ENCODE results near the gene LEP. TPM values are rescaled to one million over a fixed set of nuclear protein-coding genes. Genes with fewer than 3 reads are reported as not detected.

Gene LEP
- total and polyA plus RNA-seq, 2 experiments from 2014 or later = 0.11 to 0.22 TPM

DNA sequence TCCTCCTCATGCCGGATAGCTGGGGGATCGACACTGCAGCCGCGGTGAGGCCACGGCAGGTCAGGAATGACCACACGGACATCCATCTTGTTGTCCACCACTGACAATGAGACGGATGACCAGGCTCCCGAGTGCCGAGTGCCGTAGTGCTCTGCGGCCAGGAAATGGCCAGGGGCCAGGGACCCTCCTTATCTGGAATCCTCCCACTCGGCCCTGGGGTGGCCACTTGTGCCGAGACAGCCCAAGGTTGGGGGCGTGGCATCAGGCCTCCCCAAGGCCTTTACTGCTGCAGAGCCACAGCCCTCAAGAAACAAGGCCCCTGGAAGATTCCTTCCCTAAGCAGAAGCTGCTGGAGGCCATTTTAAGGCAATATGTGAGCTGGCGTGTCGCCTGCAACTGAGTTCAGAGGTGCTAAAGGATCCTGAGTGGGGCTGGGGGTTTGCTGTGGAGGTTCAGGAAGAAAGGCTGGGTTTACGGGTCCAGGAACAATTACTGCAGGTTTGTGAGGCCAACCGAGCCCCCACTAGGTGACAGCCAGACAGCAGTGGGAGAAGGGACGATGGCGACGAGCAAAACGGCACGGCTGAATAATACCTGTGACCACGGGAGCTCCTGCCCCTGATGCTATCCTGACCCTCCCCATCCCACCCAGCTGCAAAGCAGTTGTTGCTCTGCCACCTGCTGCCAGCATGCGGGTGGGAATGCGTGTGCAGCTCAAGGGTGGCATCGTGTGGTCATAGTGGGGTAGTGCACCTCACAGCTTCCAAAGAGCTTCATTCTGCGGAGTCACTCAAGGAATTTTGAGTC, 31.6 kb upstream of the LEP start:
- in situ Hi-C loops (cut with MboI) = loop anchor here (10.0 kb wide), 2 partner anchors 75 to 485 kb away; no protein-coding TSS in a partner anchor
- H4K20me1 ChIP-seq (ENCODE audit: insufficient read depth) = no peaks in the 10 kb centered on the region
- peaks cover 1% of the 10 kb centered on the region; the same call in 1 of the 2 replicates for H3F3A ChIP-seq (ENCODE audit: insufficient read depth)
- H3K4me2 ChIP-seq (ENCODE audit: unreplicated experiment) = no peak overlapping the region
- no peak overlapping the region for H3K27ac ChIP-seq
- H3K9me2 ChIP-seq (ENCODE audit: insufficient read depth) = no peaks in the 10 kb centered on the region
- no peaks in the 10 kb centered on the region for H3K36me3 ChIP-seq (ENCODE audit: low read depth)
- H3K79me2 ChIP-seq (ENCODE audit: insufficient read depth) = no peaks in the 10 kb centered on the region
- H3K9me3 ChIP-seq (ENCODE audit: low read depth) = no peaks in the 10 kb centered on the region
- WGBS, 2 experiments (ENCODE audit: low coverage in 1 of 2, low lambda C conversion rate in 2 of 2, missing lambda C conversion rate in 2 of 2) = 17 to 21% methylated on average over 25 to 28 of the region's 28 CpGs
- H3K27me3 ChIP-seq (replicated peaks; ENCODE audit: insufficient read depth) = peaks cover 7% of the 10 kb centered on the region
- no peak overlapping the region for H3K9ac ChIP-seq
- TF ChIP-seq EZH2 (IDR thresholded peaks at IDR 0.05; ENCODE audit: insufficient read depth, poor library complexity, severe bottlenecking) (no peak), EZH2phosphoT487 (IDR thresholded peaks at IDR 0.05; ENCODE audit: insufficient read depth, low read depth) (no peak)
- DNase-seq = peak; percentile 86
- H3K4me1 ChIP-seq (ENCODE audit: insufficient read depth) = no peaks in the 10 kb centered on the region
- H3K4me3 ChIP-seq = no peak overlapping the region
- H2AFZ ChIP-seq = no peak overlapping the region

- Histone ChIP-seq H3K4me3 (no peak overlapping the region), H2AFZ (no peak overlapping the region), H3K27me3 (replicated peaks; ENCODE audit: insufficient read depth) (peaks cover 7% of the 10 kb centered on the region), H4K20me1 (ENCODE audit: insufficient read depth) (no peaks in the 10 kb centered on the region), H3K4me2 (ENCODE audit: unreplicated experiment) (no peak overlapping the region), H3K4me1 (ENCODE audit: insufficient read depth) (peaks cover 3% of the 10 kb centered on the region), H3F3A (ENCODE audit: insufficient read depth) (peaks cover 7% of the 10 kb centered on the region), H3K9me2 (ENCODE audit: insufficient read depth) (no peaks in the 10 kb centered on the region), H3K36me3 (ENCODE audit: low read depth) (no peaks in the 10 kb centered on the region), H3K9me3 (ENCODE audit: low read depth) (no peaks in the 10 kb centered on the region), H3K27ac (no peak overlapping the region), H3K79me2 (ENCODE audit: insufficient read depth) (no peaks in the 10 kb centered on the region), H3K9ac (no peak overlapping the region)
- no peak for DNase-seq
- no peak for TF ChIP-seq EZH2 (IDR thresholded peaks at IDR 0.05; ENCODE audit: insufficient read depth, poor library complexity, severe bottlenecking)
- TF ChIP-seq EZH2phosphoT487 (IDR thresholded peaks at IDR 0.05; ENCODE audit: insufficient read depth, low read depth) = no peak
- in situ Hi-C loops (cut with MboI) = no loop called here
- 26 to 27% methylated on average over 3 of the region's 3 CpGs for WGBS, 2 experiments (ENCODE audit: low coverage in 1 of 2, low lambda C conversion rate in 2 of 2, missing lambda C conversion rate in 2 of 2)
These were observed 31.1 kb upstream of the LEP start for GRCh38 chr7:128210036-128210347.

DNA sequence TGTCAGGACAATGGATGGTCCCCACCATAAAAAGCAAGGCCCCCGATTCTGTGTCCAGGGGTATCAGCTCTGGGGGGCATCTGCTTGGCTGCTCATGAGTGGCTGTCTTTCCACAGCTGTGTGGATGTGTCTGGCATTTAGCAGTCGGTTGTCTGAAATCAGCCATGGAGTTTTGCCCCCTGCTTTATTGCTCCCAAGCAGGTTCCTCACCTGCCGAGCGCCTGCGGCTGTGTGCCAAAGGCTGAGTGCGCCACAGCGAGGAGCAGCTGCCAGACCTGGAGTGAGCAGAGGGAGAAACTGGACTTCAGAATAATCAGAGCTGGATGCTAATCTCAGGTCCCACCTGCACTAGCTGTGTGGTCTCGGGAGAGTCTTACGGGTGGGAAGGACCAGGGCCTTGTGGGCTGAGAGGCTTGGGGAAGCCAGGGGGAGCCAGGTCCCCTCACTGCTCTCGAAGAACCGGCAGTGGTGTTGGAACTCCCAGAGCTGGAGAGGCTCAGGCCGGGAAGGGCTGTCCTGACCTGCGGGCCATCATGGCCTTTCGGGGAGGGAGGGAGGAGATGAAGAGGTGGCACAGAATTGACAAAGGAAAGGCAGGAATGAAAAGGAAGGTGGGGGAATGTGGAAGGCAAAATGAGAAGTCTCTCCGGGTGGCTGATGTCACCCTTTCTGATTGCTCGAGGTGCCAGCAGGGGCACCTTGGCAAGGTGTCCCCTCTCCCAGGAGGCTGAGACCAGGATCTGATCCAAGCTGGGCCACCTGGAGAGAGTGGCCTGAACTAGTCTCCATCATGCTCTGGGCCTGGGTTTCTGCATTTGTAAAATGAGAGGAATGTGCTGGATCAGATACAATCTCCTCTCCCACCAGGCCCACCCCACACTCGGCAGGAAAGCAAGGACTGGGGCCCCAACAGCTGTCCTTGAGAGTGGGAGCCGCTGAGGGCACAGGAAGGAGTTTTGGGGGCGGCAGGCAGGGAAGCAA, 30.2 kb upstream of the LEP start:
- H3K27ac ChIP-seq = no peak overlapping the region
- no peaks in the 10 kb centered on the region for H3K9me2 ChIP-seq (ENCODE audit: insufficient read depth)
- no peak overlapping the region for H3K4me3 ChIP-seq
- in situ Hi-C loops (cut with MboI) = no loop called here
- no peaks in the 10 kb centered on the region for H3K79me2 ChIP-seq (ENCODE audit: insufficient read depth)
- H3K4me1 ChIP-seq (ENCODE audit: insufficient read depth) = peaks cover 12% of the 10 kb centered on the region
- peaks cover 16% of the 10 kb centered on the region for H3F3A ChIP-seq (ENCODE audit: insufficient read depth)
- no peaks in the 10 kb centered on the region for H3K9me3 ChIP-seq (ENCODE audit: low read depth)
- H3K27me3 ChIP-seq (replicated peaks; ENCODE audit: insufficient read depth) = peaks cover 2% of the 10 kb centered on the region
- no peaks in the 10 kb centered on the region for H3K36me3 ChIP-seq (ENCODE audit: low read depth)
- 76% methylated on average over 19 of the region's 19 CpGs for WGBS, 2 experiments (ENCODE audit: low coverage in 1 of 2, low lambda C conversion rate in 2 of 2, missing lambda C conversion rate in 2 of 2)
- TF ChIP-seq EZH2 (IDR thresholded peaks at IDR 0.05; ENCODE audit: insufficient read depth, poor library complexity, severe bottlenecking) (no peak), EZH2phosphoT487 (IDR thresholded peaks at IDR 0.05; ENCODE audit: insufficient read depth, low read depth) (no peak)
- H4K20me1 ChIP-seq (ENCODE audit: insufficient read depth) = no peaks in the 10 kb centered on the region
- H3K9ac ChIP-seq = no peak overlapping the region
- H2AFZ ChIP-seq = no peak overlapping the region
- no peak for DNase-seq
- H3K4me2 ChIP-seq (ENCODE audit: unreplicated experiment) = no peak overlapping the region

GRCh38 chr7:128211626-128212025, 29.5 kb upstream of the LEP start:
- H3K27ac ChIP-seq = no peak overlapping the region
- no peak overlapping the region for H3K4me3 ChIP-seq
- peaks cover 19% of the 10 kb centered on the region for H3K4me1 ChIP-seq (ENCODE audit: insufficient read depth)
- TF ChIP-seq EZH2 (IDR thresholded peaks at IDR 0.05; ENCODE audit: insufficient read depth, poor library complexity, severe bottlenecking) = no peak
- no peaks in the 10 kb centered on the region for H3K9me2 ChIP-seq (ENCODE audit: insufficient read depth)
- WGBS, 2 experiments (ENCODE audit: low coverage in 1 of 2, low lambda C conversion rate in 2 of 2, missing lambda C conversion rate in 2 of 2) = 89 to 92% methylated on average over 4 of the region's 4 CpGs
- H4K20me1 ChIP-seq (ENCODE audit: insufficient read depth) = no peaks in the 10 kb centered on the region
- no peak for DNase-seq
- no peak overlapping the region for H3K9ac ChIP-seq
- no peak overlapping the region for H2AFZ ChIP-seq
- H3F3A ChIP-seq (ENCODE audit: insufficient read depth) = peaks cover 22% of the 10 kb centered on the region
- H3K36me3 ChIP-seq (ENCODE audit: low read depth) = no peaks in the 10 kb centered on the region
- no peak overlapping the region for H3K4me2 ChIP-seq (ENCODE audit: unreplicated experiment)
- in situ Hi-C loops (cut with MboI) = no loop called here
- no peaks in the 10 kb centered on the region for H3K9me3 ChIP-seq (ENCODE audit: low read depth)
- no peaks in the 10 kb centered on the region for H3K79me2 ChIP-seq (ENCODE audit: insufficient read depth)
- no peaks in the 10 kb centered on the region for H3K27me3 ChIP-seq (replicated peaks; ENCODE audit: insufficient read depth)
